SJCRH30 (cell line): ENCODE measurements around the gene ALDH1A3. TPM values are rescaled to one million over a fixed set of nuclear protein-coding genes. Genes with fewer than 3 reads are reported as not detected.

Source experiments
- DNase-seq, 2 experiments: peaks; one replicate each; pipeline ENCODE4 v3.0.0-alpha.2; 2015 to 2020
- H3K27ac ChIP-seq: fragments of 250-450 bp; sonication (Bioruptor Pico); 2 replicates; pipeline ENCODE4 v1.5.1; 2020; ENCODE audit warnings: mild to moderate bottlenecking, moderate library complexity
- H3K27me3 ChIP-seq: fragments of 250-450 bp; sonication (Bioruptor Pico); 2 replicates; pipeline ENCODE4 v1.5.1; 2020; ENCODE audit warnings: mild to moderate bottlenecking, moderate library complexity
- H3K36me3 ChIP-seq: fragments of 250-450 bp; sonication (Bioruptor Pico); 2 replicates; pipeline ENCODE4 v1.5.1; 2020; ENCODE audit warnings: mild to moderate bottlenecking, moderate library complexity
- H3K4me1 ChIP-seq: fragments of 250-450 bp; sonication (Bioruptor Pico); 2 replicates; pipeline ENCODE4 v1.5.1; 2020; ENCODE audit warnings: mild to moderate bottlenecking, moderate library complexity
- H3K4me3 ChIP-seq: fragments of 250-450 bp; sonication (Bioruptor Pico); 2 replicates; pipeline ENCODE4 v1.5.1; 2020; ENCODE audit warnings: mild to moderate bottlenecking, moderate library complexity
- H3K9me3 ChIP-seq: fragments of 250-450 bp; sonication (Bioruptor Pico); replicated peaks from 2 replicates; pipeline ENCODE4 v1.5.1; 2020; ENCODE audit warnings: mild to moderate bottlenecking, moderate library complexity
- total RNA-seq: library from RNA; depleted of rRNA; stranded (reverse); fragments of >200 nt; shearing (Covaris generic); gene quantifications from 2 replicates; pipeline ENCODE4 v1.2.3, GENCODE V29; 2014

Gene ALDH1A3
- total RNA-seq, 1 experiment from 2014 or later = 154 TPM

- H3K27ac ChIP-seq = peak overlapping the region; percentile 95
- peaks cover 28% of the 10 kb centered on the region for H3K36me3 ChIP-seq
- no peaks in the 10 kb centered on the region for H3K9me3 ChIP-seq
- peak overlapping the region; percentile 54 for H3K4me3 ChIP-seq
- no peaks in the 10 kb centered on the region for H3K27me3 ChIP-seq
- DNase-seq = peak; percentile 90 to 91
- peaks cover 44% of the 10 kb centered on the region for H3K4me1 ChIP-seq
Observed at GRCh38 chr15:100900136-100900794, 20.6 kb downstream of the ALDH1A3 start.

- peak in 1 of 2 experiments; percentile 53 for DNase-seq
- H3K4me3 ChIP-seq = peak overlapping the region; percentile 54
- peak overlapping the region; percentile 95 for H3K27ac ChIP-seq
- no peaks in the 10 kb centered on the region for H3K9me3 ChIP-seq
- H3K4me1 ChIP-seq = peaks cover 44% of the 10 kb centered on the region
- H3K36me3 ChIP-seq = peaks cover 33% of the 10 kb centered on the region
- no peaks in the 10 kb centered on the region for H3K27me3 ChIP-seq
Observed at GRCh38 chr15:100900795-100901169, 21.2 kb downstream of the ALDH1A3 start.

- peaks cover 38% of the 10 kb centered on the region for H3K36me3 ChIP-seq
- peaks cover 44% of the 10 kb centered on the region for H3K4me1 ChIP-seq
- no peaks in the 10 kb centered on the region for H3K27me3 ChIP-seq
- DNase-seq = peak in 1 of 2 experiments; percentile 44
- peak overlapping the region; percentile 54 for H3K4me3 ChIP-seq
- no peaks in the 10 kb centered on the region for H3K9me3 ChIP-seq
- peak overlapping the region; percentile 95 for H3K27ac ChIP-seq
Observed at GRCh38 chr15:100901296-100901695, 21.7 kb downstream of the ALDH1A3 start.

- Histone ChIP-seq H3K4me3 (peak overlapping the region; percentile 54), H3K4me1 (peaks cover 44% of the 10 kb centered on the region), H3K27me3 (no peaks in the 10 kb centered on the region), H3K36me3 (peaks cover 44% of the 10 kb centered on the region), H3K9me3 (no peaks in the 10 kb centered on the region), H3K27ac (peak overlapping the region; percentile 95)
- peak; percentile 85 to 87 for DNase-seq
Observed at GRCh38 chr15:100901702-100902435, 22.2 kb downstream of the ALDH1A3 start.

GRCh38 chr15:100902436-100903167 is 23.0 kb downstream of the ALDH1A3 start:
- Histone ChIP-seq H3K9me3 (no peaks in the 10 kb centered on the region), H3K36me3 (peaks cover 51% of the 10 kb centered on the region), H3K4me3 (peak overlapping the region; percentile 54), H3K27ac (peak overlapping the region; percentile 95), H3K27me3 (no peaks in the 10 kb centered on the region), H3K4me1 (peaks cover 44% of the 10 kb centered on the region)
- DNase-seq = peak; percentile 96 to 99

GRCh38 chr15:100903168-100903554 is 23.5 kb downstream of the ALDH1A3 start:
- Histone ChIP-seq H3K4me3 (peak overlapping the region; percentile 54), H3K27me3 (no peaks in the 10 kb centered on the region), H3K9me3 (no peaks in the 10 kb centered on the region), H3K27ac (peak overlapping the region; percentile 95), H3K4me1 (peaks cover 45% of the 10 kb centered on the region), H3K36me3 (peaks cover 55% of the 10 kb centered on the region)
- no peak for DNase-seq

GRCh38 chr15:100905850-100906249 is 26.2 kb downstream of the ALDH1A3 start:
- Histone ChIP-seq H3K27me3 (no peaks in the 10 kb centered on the region), H3K4me3 (no peak overlapping the region), H3K4me1 (peaks cover 43% of the 10 kb centered on the region), H3K9me3 (no peaks in the 10 kb centered on the region), H3K36me3 (peaks cover 58% of the 10 kb centered on the region), H3K27ac (no peak overlapping the region)
- no peak for DNase-seq

GRCh38 chr15:100908466-100908865 is 28.8 kb downstream of the ALDH1A3 start:
- Histone ChIP-seq H3K27me3 (no peaks in the 10 kb centered on the region), H3K4me1 (peaks cover 33% of the 10 kb centered on the region), H3K27ac (no peak overlapping the region), H3K4me3 (no peak overlapping the region), H3K9me3 (0 out of 2 replicates have a peak, but pooled peaks cover 6% of the 10 kb centered on the region), H3K36me3 (peaks cover 71% of the 10 kb centered on the region)
- no peak for DNase-seq

- Histone ChIP-seq H3K27ac (peak overlapping the region; percentile 43), H3K9me3 (0 out of 2 replicates have a peak, but pooled peaks cover 6% of the 10 kb centered on the region)
- peak in 1 of 2 experiments; percentile 23 for DNase-seq
Observed at GRCh38 chr15:100909565-100909964, 29.9 kb downstream of the ALDH1A3 start.

GRCh38 chr15:100909989-100910955 is 30.6 kb downstream of the ALDH1A3 start:
- 0 out of 2 replicates have a peak, but pooled peaks cover 6% of the 10 kb centered on the region for H3K9me3 ChIP-seq
- no peak overlapping the region for H3K4me3 ChIP-seq
- H3K27ac ChIP-seq = peak overlapping the region; percentile 69
- H3K4me1 ChIP-seq = peaks cover 32% of the 10 kb centered on the region
- H3K27me3 ChIP-seq = no peaks in the 10 kb centered on the region
- H3K36me3 ChIP-seq = peaks cover 74% of the 10 kb centered on the region
- peak; percentile 99 for DNase-seq

More at GRCh38 chr15:100909565-100909964, 29.9 kb downstream of the ALDH1A3 start:
- Histone ChIP-seq H3K36me3 (peaks cover 74% of the 10 kb centered on the region), H3K27me3 (no peaks in the 10 kb centered on the region), H3K4me3 (no peak overlapping the region), H3K4me1 (peaks cover 32% of the 10 kb centered on the region)

GRCh38 chr15:100911086-100911485 is 31.5 kb downstream of the ALDH1A3 start:
- Histone ChIP-seq H3K9me3 (0 out of 2 replicates have a peak, but pooled peaks cover 6% of the 10 kb centered on the region), H3K27me3 (no peaks in the 10 kb centered on the region), H3K4me1 (peaks cover 32% of the 10 kb centered on the region), H3K4me3 (no peak overlapping the region), H3K27ac (peak overlapping the region; percentile 69), H3K36me3 (peaks cover 74% of the 10 kb centered on the region)
- no peak for DNase-seq

GRCh38 chr15:100913961-100914360 is 34.3 kb downstream of the ALDH1A3 start:
- H3K27me3 ChIP-seq = no peaks in the 10 kb centered on the region
- H3K9me3 ChIP-seq = 0 out of 2 replicates have a peak, but pooled peaks cover 6% of the 10 kb centered on the region
- no peak overlapping the region for H3K4me3 ChIP-seq
- H3K27ac ChIP-seq = no peak overlapping the region
- peak in 1 of 2 experiments; percentile 58 for DNase-seq
- peaks cover 25% of the 10 kb centered on the region for H3K4me1 ChIP-seq
- peaks cover 54% of the 10 kb centered on the region for H3K36me3 ChIP-seq

GRCh38 chr15:100914876-100915275 is 35.2 kb downstream of the ALDH1A3 start:
- DNase-seq = no peak
- Histone ChIP-seq H3K27me3 (no peaks in the 10 kb centered on the region), H3K4me1 (peaks cover 21% of the 10 kb centered on the region), H3K36me3 (peaks cover 49% of the 10 kb centered on the region), H3K4me3 (no peak overlapping the region), H3K9me3 (0 out of 2 replicates have a peak, but pooled peaks cover 6% of the 10 kb centered on the region), H3K27ac (no peak overlapping the region)
